ENCODE data around the gene MANBA.

The MANBA gene

GRCh38 chr4:102685768-102686167 is 75.0 kb downstream of the MANBA start:
- H3K36me3 ChIP-seq (ENCODE audit: control insufficient read depth in 1 of 2, insufficient read depth in 2 of 2, low read length in 2 of 2) = peaks cover 2 to 10% of the 10 kb centered on the region in 2 experiments
- no CpG with 5 or more reads among the region's 3 CpGs for WGBS (ENCODE audit: extremely low coverage, insufficient coverage, insufficient read length)

GRCh38 chr4:102684610-102685052 is 76.1 kb downstream of the MANBA start:
- Histone ChIP-seq H2AK5ac (ENCODE audit: low read length) (no peak overlapping the region), H3K18ac (ENCODE audit: low read length) (no peak overlapping the region), H2BK120ac (ENCODE audit: insufficient read depth, low read length, poor library complexity) (peak overlapping the region; percentile 87), H3K79me1 (ENCODE audit: low read length) (peaks cover 33% of the 10 kb centered on the region), H2AFZ (ENCODE audit: insufficient read depth, low read length, poor library complexity) (no peak overlapping the region), H3K79me2 (ENCODE audit: control insufficient read depth, insufficient read depth, low read length, poor library complexity) (peaks cover 2% of the 10 kb centered on the region), H3K36me3 (ENCODE audit: control insufficient read depth in 1 of 2, insufficient read depth in 2 of 2, low read length in 2 of 2) (peaks cover 2 to 10% of the 10 kb centered on the region in 2 experiments), H4K8ac (ENCODE audit: low read depth, low read length) (no peak overlapping the region), H3K23ac (ENCODE audit: low read length) (no peak overlapping the region), H4K12ac (ENCODE audit: low read depth, low read length) (no peak overlapping the region), H3K27ac (ENCODE audit: low read depth, low read length) (peak overlapping the region; percentile 98), H3K4ac (ENCODE audit: low read depth, low read length) (no peak overlapping the region), H4K91ac (ENCODE audit: low read depth, low read length) (peak overlapping the region; percentile 98), H3K9ac (ENCODE audit: low read length) (no peak overlapping the region), H3K4me1 (ENCODE audit: control insufficient read depth in 1 of 2, insufficient read depth in 2 of 2, low read length in 2 of 2) (peaks cover 14 to 21% of the 10 kb centered on the region in 2 experiments), H3K14ac (ENCODE audit: low read length) (peak overlapping the region; percentile 57), H2BK12ac (ENCODE audit: low read length) (peak overlapping the region; percentile 70), H3K27me3 (ENCODE audit: insufficient read depth, low read length) (no peaks in the 10 kb centered on the region), H3K4me3 (ENCODE audit: low read depth, low read length) (no peak overlapping the region), H3K9me3 (ENCODE audit: insufficient read depth, low read depth, low read length) (no peaks in the 10 kb centered on the region), H2BK5ac (ENCODE audit: low read depth, low read length, poor library complexity) (peak overlapping the region; percentile 95), H3K4me2 (ENCODE audit: low read length) (no peak overlapping the region)
- WGBS (ENCODE audit: extremely low coverage, insufficient coverage, insufficient read length) = no CpG with 5 or more reads among the region's 4 CpGs
- peak; percentile 42 to 67 for DNase-seq

More at GRCh38 chr4:102685768-102686167, 75.0 kb downstream of the MANBA start:
- Histone ChIP-seq H3K9ac (ENCODE audit: low read length) (no peak overlapping the region), H3K18ac (ENCODE audit: low read length) (no peak overlapping the region), H2BK5ac (ENCODE audit: low read depth, low read length, poor library complexity) (no peak overlapping the region), H2AK5ac (ENCODE audit: low read length) (no peak overlapping the region), H3K4me1 (ENCODE audit: control insufficient read depth in 1 of 2, insufficient read depth in 2 of 2, low read length in 2 of 2) (peaks cover 14 to 21% of the 10 kb centered on the region in 2 experiments), H3K14ac (ENCODE audit: low read length) (no peak overlapping the region), H4K8ac (ENCODE audit: low read depth, low read length) (no peak overlapping the region), H3K27ac (ENCODE audit: low read depth, low read length) (peak overlapping the region; percentile 32), H3K79me1 (ENCODE audit: low read length) (peaks cover 31% of the 10 kb centered on the region), H3K9me3 (ENCODE audit: insufficient read depth, low read depth, low read length) (no peaks in the 10 kb centered on the region), H2AFZ (ENCODE audit: insufficient read depth, low read length, poor library complexity) (no peak overlapping the region), H3K23ac (ENCODE audit: low read length) (no peak overlapping the region), H4K12ac (ENCODE audit: low read depth, low read length) (no peak overlapping the region), H3K4ac (ENCODE audit: low read depth, low read length) (no peak overlapping the region), H3K79me2 (ENCODE audit: control insufficient read depth, insufficient read depth, low read length, poor library complexity) (peaks cover 2% of the 10 kb centered on the region), H2BK12ac (ENCODE audit: low read length) (peak overlapping the region; percentile 3), H3K4me3 (ENCODE audit: low read depth, low read length) (no peak overlapping the region), H3K4me2 (ENCODE audit: low read length) (no peak overlapping the region), H3K27me3 (ENCODE audit: insufficient read depth, low read length) (no peaks in the 10 kb centered on the region), H4K91ac (ENCODE audit: low read depth, low read length) (no peak overlapping the region), H2BK120ac (ENCODE audit: insufficient read depth, low read length, poor library complexity) (no peak overlapping the region)
- no peak for DNase-seq

DNA sequence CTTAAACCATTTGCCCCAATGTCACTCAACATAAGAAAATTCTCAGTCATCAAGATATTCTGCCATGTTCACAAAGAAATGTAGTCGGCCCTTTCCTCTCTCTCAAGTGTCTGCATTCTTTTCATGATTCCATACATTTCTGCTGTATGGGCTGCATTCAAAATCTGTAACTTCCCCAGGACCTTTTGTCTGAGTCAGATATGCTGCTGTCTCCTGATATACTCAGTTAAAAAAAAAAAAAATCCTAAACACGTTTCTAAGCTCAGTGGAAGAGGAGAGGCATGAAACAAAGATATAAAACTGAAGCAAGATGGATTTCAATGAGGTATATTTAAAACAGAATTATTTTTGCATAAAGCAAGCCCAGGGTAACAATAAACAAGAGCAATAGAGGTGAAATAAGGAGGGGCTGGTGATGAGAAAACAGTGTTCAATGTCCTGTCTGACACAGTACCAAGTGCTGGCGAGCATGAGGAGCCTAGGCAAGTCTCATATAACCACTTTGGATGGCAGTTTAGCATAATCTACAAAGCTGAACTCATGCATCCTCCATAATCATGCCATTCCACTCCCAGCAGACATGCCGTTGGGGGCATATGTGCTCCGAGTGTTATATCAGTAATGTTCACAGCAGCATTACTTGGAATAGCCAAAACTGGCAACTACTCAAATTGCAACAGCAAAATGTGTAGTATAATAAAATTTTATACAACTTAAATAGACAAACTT is 76.7 kb downstream of the MANBA start:
- Histone ChIP-seq H4K12ac (ENCODE audit: low read depth, low read length) (no peak overlapping the region), H3K4me1 (ENCODE audit: control insufficient read depth in 1 of 2, insufficient read depth in 2 of 2, low read length in 2 of 2) (peaks cover 14 to 21% of the 10 kb centered on the region in 2 experiments)
- WGBS (ENCODE audit: extremely low coverage, insufficient coverage, insufficient read length) = no CpG with 5 or more reads among the region's 5 CpGs

GRCh38 chr4:102678695-102679335 is 82.0 kb downstream of the MANBA start:
- Histone ChIP-seq H3K27me3 (ENCODE audit: insufficient read depth, low read length) (no peaks in the 10 kb centered on the region), H4K12ac (ENCODE audit: low read depth, low read length) (no peak overlapping the region), H3K36me3 (ENCODE audit: control insufficient read depth in 1 of 2, insufficient read depth in 2 of 2, low read length in 2 of 2) (peaks cover 0 to 6% of the 10 kb centered on the region in 2 experiments), H4K8ac (ENCODE audit: low read depth, low read length) (no peak overlapping the region), H2BK12ac (ENCODE audit: low read length) (no peak overlapping the region), H3K27ac (ENCODE audit: low read depth, low read length) (peak overlapping the region; percentile 96), H3K4me3 (ENCODE audit: low read depth, low read length) (no peak overlapping the region), H3K4ac (ENCODE audit: low read depth, low read length) (no peak overlapping the region), H4K91ac (ENCODE audit: low read depth, low read length) (no peak overlapping the region), H3K79me1 (ENCODE audit: low read length) (peaks cover 19% of the 10 kb centered on the region), H3K18ac (ENCODE audit: low read length) (no peak overlapping the region), H3K79me2 (ENCODE audit: control insufficient read depth, insufficient read depth, low read length, poor library complexity) (no peaks in the 10 kb centered on the region), H3K9ac (ENCODE audit: low read length) (no peak overlapping the region), H3K23ac (ENCODE audit: low read length) (no peak overlapping the region), H3K14ac (ENCODE audit: low read length) (no peak overlapping the region), H2BK5ac (ENCODE audit: low read depth, low read length, poor library complexity) (no peak overlapping the region), H3K4me2 (ENCODE audit: low read length) (no peak overlapping the region), H3K4me1 (ENCODE audit: control insufficient read depth in 1 of 2, insufficient read depth in 2 of 2, low read length in 2 of 2) (peaks cover 8 to 13% of the 10 kb centered on the region in 2 experiments), H2BK120ac (ENCODE audit: insufficient read depth, low read length, poor library complexity) (no peak overlapping the region), H2AFZ (ENCODE audit: insufficient read depth, low read length, poor library complexity) (no peak overlapping the region), H3K9me3 (ENCODE audit: insufficient read depth, low read depth, low read length) (no peaks in the 10 kb centered on the region), H2AK5ac (ENCODE audit: low read length) (no peak overlapping the region)
- peak; percentile 85 to 94 for DNase-seq
- no CpG with 5 or more reads among the region's 4 CpGs for WGBS (ENCODE audit: extremely low coverage, insufficient coverage, insufficient read length)

More for the DNA sequence above, 76.7 kb downstream of the MANBA start:
- Histone ChIP-seq H2BK12ac (ENCODE audit: low read length) (peak overlapping the region; percentile 98), H3K27ac (ENCODE audit: low read depth, low read length) (peak overlapping the region; percentile 98), H4K91ac (ENCODE audit: low read depth, low read length) (peak overlapping the region; percentile 98), H3K18ac (ENCODE audit: low read length) (peak overlapping the region; percentile 86), H3K79me1 (ENCODE audit: low read length) (peaks cover 33% of the 10 kb centered on the region), H2AK5ac (ENCODE audit: low read length) (peak overlapping the region; percentile 97), H3K4me3 (ENCODE audit: low read depth, low read length) (no peak overlapping the region), H3K4ac (ENCODE audit: low read depth, low read length) (peak overlapping the region; percentile 85), H2BK5ac (ENCODE audit: low read depth, low read length, poor library complexity) (peak overlapping the region; percentile 95), H3K9ac (ENCODE audit: low read length) (no peak overlapping the region), H4K8ac (ENCODE audit: low read depth, low read length) (peak overlapping the region; percentile 66), H2BK120ac (ENCODE audit: insufficient read depth, low read length, poor library complexity) (peak overlapping the region; percentile 95), H3K4me2 (ENCODE audit: low read length) (peak overlapping the region; percentile 13), H3K79me2 (ENCODE audit: control insufficient read depth, insufficient read depth, low read length, poor library complexity) (peaks cover 2% of the 10 kb centered on the region), H3K27me3 (ENCODE audit: insufficient read depth, low read length) (no peaks in the 10 kb centered on the region), H3K14ac (ENCODE audit: low read length) (peak overlapping the region; percentile 96), H2AFZ (ENCODE audit: insufficient read depth, low read length, poor library complexity) (no peak overlapping the region), H3K23ac (ENCODE audit: low read length) (no peak overlapping the region), H3K36me3 (ENCODE audit: control insufficient read depth in 1 of 2, insufficient read depth in 2 of 2, low read length in 2 of 2) (peaks cover 2 to 10% of the 10 kb centered on the region in 2 experiments), H3K9me3 (ENCODE audit: insufficient read depth, low read depth, low read length) (no peaks in the 10 kb centered on the region)
- DNase-seq = peak; percentile 60 to 89

Data from trophoblast cell (in vitro differentiated cells and primary cell).